K562 (cell line): ENCODE results near the gene CMTM1.

Experiments
- EP300 ChIP-seq: IDR thresholded peaks from 2 replicates; pipeline ENCODE4 v1.6.1; 2012; ENCODE audit warnings: low read length, improper control_type of control experiment
- EZH2 ChIP-seq: IDR thresholded peaks from 2 replicates; pipeline ENCODE4 v1.6.1; 2012; ENCODE audit warnings: low read depth, mild to moderate bottlenecking, inconsistent platforms, low read length, borderline replicate concordance
- NFYB ChIP-seq: IDR thresholded peaks from 2 replicates; pipeline ENCODE4 v1.6.1; 2011; ENCODE audit warnings: mild to moderate bottlenecking, moderate library complexity; ENCODE audit not compliant: insufficient read length; ENCODE audit errors: extremely low read depth
- POLR2A ChIP-seq: fragments of 450-650 bp; conservative IDR thresholded peaks from 2 replicates; pipeline ENCODE4 v1.6.1; 2016
- TAF1 ChIP-seq: IDR thresholded peaks from 2 replicates; pipeline ENCODE4 v1.6.1; 2011; ENCODE audit warnings: mild to moderate bottlenecking, low read length, moderate library complexity; ENCODE audit not compliant: insufficient read depth, control insufficient read depth, severe bottlenecking; ENCODE audit errors: extremely low read depth
- TCF7L2 ChIP-seq: fragments of 150-350 bp; IDR thresholded peaks from 2 replicates; pipeline ENCODE4 v1.6.1; 2016; ENCODE audit warnings: low read depth, mild to moderate bottlenecking, low read length, moderate library complexity
- YY1 ChIP-seq, 3 experiments: IDR thresholded peaks; 2 replicates each; pipeline ENCODE4 v1.6.1; 2011; ENCODE audit warnings: low read length in 2 of 3, mild to moderate bottlenecking in 2 of 3, moderate library complexity in 2 of 3, borderline replicate concordance in 1 of 3, control low read depth in 1 of 3, low read depth in 1 of 3; ENCODE audit not compliant: insufficient read depth in 3 of 3, insufficient replicate concordance in 2 of 3, control insufficient read depth in 1 of 3, insufficient read length in 1 of 3; ENCODE audit errors: extremely low read depth in 1 of 3
- ZNF165 ChIP-seq: fragments of 250-450 bp; sonication (Bioruptor Pico); IDR thresholded peaks from 2 replicates; pipeline ENCODE4 v1.4.0; 2020; ENCODE audit warnings: borderline replicate concordance
- TF ChIP-seq, protein P1 (sequence below), 3 experiments: fragments of 200-800 bp in 1 of 3; fragments of 250-450 bp in 1 of 3; fragments of 450-650 bp in 1 of 3; sonication (Bioruptor Pico) in 1 of 3; sonication (Bioruptor generic) in 1 of 3; formaldehyde crosslinking in 1 of 3; IDR thresholded peaks; 2 replicates each; pipeline versions ENCODE4 v1.6.1 to v1.8.0; 2016 to 2022; ENCODE audit warnings: mild to moderate bottlenecking in 2 of 3, missing genetic modification characterization in 2 of 3, missing compliant biosample characterization in 1 of 3, moderate library complexity in 1 of 3
- TF ChIP-seq, protein P2 (sequence below): sonication (generic); formaldehyde crosslinking; IDR thresholded peaks from 2 replicates; pipeline ENCODE4 v1.8.0; 2022; ENCODE audit warnings: missing genetic modification reagents, mild to moderate bottlenecking, borderline replicate concordance
- TF ChIP-seq, protein P3 (sequence below), 3 experiments: IDR thresholded peaks in 2 of 3; conservative IDR thresholded peaks in 1 of 3; 2 replicates each; pipeline ENCODE4 v1.5.1; 2011 to 2012; ENCODE audit warnings: low read length in 3 of 3, mild to moderate bottlenecking in 3 of 3, control low read depth in 2 of 3, improper control_type of control experiment in 1 of 3, inconsistent platforms in 1 of 3, low read depth in 1 of 3, mixed read lengths in 1 of 3, moderate library complexity in 1 of 3; ENCODE audit not compliant: insufficient read depth in 2 of 3

- TF ChIP-seq EZH2 (no peak), TAF1 (no peak), TCF7L2 (no peak), ZNF165 (CRISPR knock-in tag) (no peak), YY1 (IDR thresholded peaks at IDR 0.05; ENCODE audit: borderline replicate concordance in 1 of 3, control insufficient read depth in 1 of 3, extremely low read depth in 1 of 3, insufficient read depth in 3 of 3, insufficient read length in 1 of 3, insufficient replicate concordance in 2 of 3, low read depth in 1 of 3, low read length in 2 of 3) (no peak), POLR2A (no peak), NFYB (no peak), EP300 (no peak)
- TF ChIP-seq, protein P1, sequence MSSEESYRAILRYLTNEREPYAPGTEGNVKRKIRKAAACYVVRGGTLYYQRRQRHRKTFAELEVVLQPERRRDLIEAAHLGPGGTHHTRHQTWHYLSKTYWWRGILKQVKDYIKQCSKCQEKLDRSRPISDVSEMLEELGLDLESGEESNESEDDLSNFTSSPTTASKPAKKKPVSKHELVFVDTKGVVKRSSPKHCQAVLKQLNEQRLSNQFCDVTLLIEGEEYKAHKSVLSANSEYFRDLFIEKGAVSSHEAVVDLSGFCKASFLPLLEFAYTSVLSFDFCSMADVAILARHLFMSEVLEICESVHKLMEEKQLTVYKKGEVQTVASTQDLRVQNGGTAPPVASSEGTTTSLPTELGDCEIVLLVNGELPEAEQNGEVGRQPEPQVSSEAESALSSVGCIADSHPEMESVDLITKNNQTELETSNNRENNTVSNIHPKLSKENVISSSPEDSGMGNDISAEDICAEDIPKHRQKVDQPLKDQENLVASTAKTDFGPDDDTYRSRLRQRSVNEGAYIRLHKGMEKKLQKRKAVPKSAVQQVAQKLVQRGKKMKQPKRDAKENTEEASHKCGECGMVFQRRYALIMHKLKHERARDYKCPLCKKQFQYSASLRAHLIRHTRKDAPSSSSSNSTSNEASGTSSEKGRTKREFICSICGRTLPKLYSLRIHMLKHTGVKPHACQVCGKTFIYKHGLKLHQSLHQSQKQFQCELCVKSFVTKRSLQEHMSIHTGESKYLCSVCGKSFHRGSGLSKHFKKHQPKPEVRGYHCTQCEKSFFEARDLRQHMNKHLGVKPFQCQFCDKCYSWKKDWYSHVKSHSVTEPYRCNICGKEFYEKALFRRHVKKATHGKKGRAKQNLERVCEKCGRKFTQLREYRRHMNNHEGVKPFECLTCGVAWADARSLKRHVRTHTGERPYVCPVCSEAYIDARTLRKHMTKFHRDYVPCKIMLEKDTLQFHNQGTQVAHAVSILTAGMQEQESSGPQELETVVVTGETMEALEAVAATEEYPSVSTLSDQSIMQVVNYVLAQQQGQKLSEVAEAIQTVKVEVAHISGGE (CRISPR knock-in tag; IDR thresholded peaks at IDR 0.05) = no peak
- TF ChIP-seq, protein P2, sequence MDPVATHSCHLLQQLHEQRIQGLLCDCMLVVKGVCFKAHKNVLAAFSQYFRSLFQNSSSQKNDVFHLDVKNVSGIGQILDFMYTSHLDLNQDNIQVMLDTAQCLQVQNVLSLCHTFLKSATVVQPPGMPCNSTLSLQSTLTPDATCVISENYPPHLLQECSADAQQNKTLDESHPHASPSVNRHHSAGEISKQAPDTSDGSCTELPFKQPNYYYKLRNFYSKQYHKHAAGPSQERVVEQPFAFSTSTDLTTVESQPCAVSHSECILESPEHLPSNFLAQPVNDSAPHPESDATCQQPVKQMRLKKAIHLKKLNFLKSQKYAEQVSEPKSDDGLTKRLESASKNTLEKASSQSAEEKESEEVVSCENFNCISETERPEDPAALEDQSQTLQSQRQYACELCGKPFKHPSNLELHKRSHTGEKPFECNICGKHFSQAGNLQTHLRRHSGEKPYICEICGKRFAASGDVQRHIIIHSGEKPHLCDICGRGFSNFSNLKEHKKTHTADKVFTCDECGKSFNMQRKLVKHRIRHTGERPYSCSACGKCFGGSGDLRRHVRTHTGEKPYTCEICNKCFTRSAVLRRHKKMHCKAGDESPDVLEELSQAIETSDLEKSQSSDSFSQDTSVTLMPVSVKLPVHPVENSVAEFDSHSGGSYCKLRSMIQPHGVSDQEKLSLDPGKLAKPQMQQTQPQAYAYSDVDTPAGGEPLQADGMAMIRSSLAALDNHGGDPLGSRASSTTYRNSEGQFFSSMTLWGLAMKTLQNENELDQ (CRISPR knock-in tag) = no peak
- TF ChIP-seq, protein P3, sequence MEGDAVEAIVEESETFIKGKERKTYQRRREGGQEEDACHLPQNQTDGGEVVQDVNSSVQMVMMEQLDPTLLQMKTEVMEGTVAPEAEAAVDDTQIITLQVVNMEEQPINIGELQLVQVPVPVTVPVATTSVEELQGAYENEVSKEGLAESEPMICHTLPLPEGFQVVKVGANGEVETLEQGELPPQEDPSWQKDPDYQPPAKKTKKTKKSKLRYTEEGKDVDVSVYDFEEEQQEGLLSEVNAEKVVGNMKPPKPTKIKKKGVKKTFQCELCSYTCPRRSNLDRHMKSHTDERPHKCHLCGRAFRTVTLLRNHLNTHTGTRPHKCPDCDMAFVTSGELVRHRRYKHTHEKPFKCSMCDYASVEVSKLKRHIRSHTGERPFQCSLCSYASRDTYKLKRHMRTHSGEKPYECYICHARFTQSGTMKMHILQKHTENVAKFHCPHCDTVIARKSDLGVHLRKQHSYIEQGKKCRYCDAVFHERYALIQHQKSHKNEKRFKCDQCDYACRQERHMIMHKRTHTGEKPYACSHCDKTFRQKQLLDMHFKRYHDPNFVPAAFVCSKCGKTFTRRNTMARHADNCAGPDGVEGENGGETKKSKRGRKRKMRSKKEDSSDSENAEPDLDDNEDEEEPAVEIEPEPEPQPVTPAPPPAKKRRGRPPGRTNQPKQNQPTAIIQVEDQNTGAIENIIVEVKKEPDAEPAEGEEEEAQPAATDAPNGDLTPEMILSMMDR (IDR thresholded peaks at IDR 0.05 in 2 of 3, conservative IDR thresholded peaks at IDR 0.05 in 1 of 3; ENCODE audit: insufficient read depth in 2 of 3, low read depth in 1 of 3, low read length in 3 of 3) = no peak
Measured at GRCh38 chr16:66537236-66537635, 29.0 kb upstream of the CMTM1 start.
